HCT116 (cell line): ENCODE results near the gene MUC6. TPM values are rescaled to one million over a fixed set of nuclear protein-coding genes. Genes with fewer than 3 reads are reported as not detected.

Experiments
- ATAC-seq: fragments of 200-7000 bp; cut with Tn5 transposase; 2 replicates; pipeline ENCODE4 v1.9.1; 2020; ENCODE audit warnings: mild to moderate bottlenecking, moderate library complexity
- BruUV-seq: library from RNA; stranded (reverse); fragments of 400-500 nt; replicated peaks from 2 replicates; lab custom pipeline; 2021; lab: Mats Ljungman, UMichigan
- CTCF ChIA-PET: fragments of 300-600 bp; sonication (Branson Sonifier 250); formaldehyde crosslinking; loops from one replicate; lab custom pipeline; 2021; ENCODE audit warnings: antibody characterized with exemption; lab: Charles Lee
- POLR2A ChIA-PET: fragments of 300-600, 350-600 bp; sonication (Branson Sonifier 250); formaldehyde crosslinking; loops from one replicate; lab custom pipeline; 2021; ENCODE audit warnings: antibody characterized with exemption; lab: Charles Lee
- RAD21 ChIA-PET, 2 experiments: fragments of 300-600 bp; sonication (Branson Sonifier 250); formaldehyde crosslinking; loops; one replicate each; lab custom pipeline; 2023; ENCODE audit warnings: low total read pairs in 2 of 2; ENCODE audit not compliant: uncharacterized antibody in 2 of 2, unreplicated experiment in 2 of 2, low non-redundant PET in 1 of 2; lab: Charles Lee
- DNase-seq: peaks from one replicate; pipeline ENCODE4 v3.0.0-alpha.2; 2010; ENCODE audit warnings: low read depth, low spot score
- H2AFZ ChIP-seq: fragments of 200-600 bp; shearing (Covaris generic), sonication (generic); 2 replicates; pipeline ENCODE4 v1.6.1; 2017; ENCODE audit warnings: low read depth, mixed run types, mixed read lengths, antibody characterized with exemption, low read length; ENCODE audit not compliant: poor library complexity, severe bottlenecking
- H3K27ac ChIP-seq: 2 replicates; pipeline ENCODE4 v1.5.1; 2012; ENCODE audit warnings: low read depth, low read length
- H3K27me3 ChIP-seq: fragments of 200-600 bp; sonication (generic); 2 replicates; pipeline ENCODE4 v1.6.1; 2016; ENCODE audit warnings: mixed run types, low read length, mixed read lengths; ENCODE audit not compliant: insufficient read depth
- H3K36me3 ChIP-seq, 2 experiments: fragments of 200-500 bp in 1 of 2; fragments of 200-600 bp in 1 of 2; sonication (Bioruptor generic) in 1 of 2; sonication (generic) in 1 of 2; 2 replicates each; pipeline versions ENCODE4 v1.5.1 to v1.6.1; 2014 to 2016; ENCODE audit warnings: low read length in 2 of 2, inconsistent platforms in 1 of 2, mixed read lengths in 1 of 2, mixed run types in 1 of 2; ENCODE audit not compliant: insufficient read depth in 2 of 2, control insufficient read depth in 1 of 2
- H3K4me1 ChIP-seq, 2 experiments: fragments of 200-600 bp in 1 of 2; sonication (generic) in 1 of 2; 2 replicates each; pipeline versions ENCODE4 v1.5.1 to v1.6.1; 2012 to 2017; ENCODE audit warnings: low read length in 2 of 2, inconsistent platforms in 1 of 2, mild to moderate bottlenecking in 1 of 2, mixed read lengths in 1 of 2, mixed run types in 1 of 2, moderate library complexity in 1 of 2; ENCODE audit not compliant: insufficient read depth in 2 of 2, control insufficient read depth in 1 of 2
- H3K4me2 ChIP-seq: fragments of 200-600 bp; sonication (generic); 2 replicates; pipeline ENCODE4 v1.6.1; 2017; ENCODE audit warnings: mixed run types, low read length, mixed read lengths
- H3K4me3 ChIP-seq, 2 experiments: fragments of 200-600 bp in 1 of 2; sonication (generic) in 1 of 2; replicated peaks in 1 of 2; 2 replicates each; pipeline ENCODE4 v1.5.1; 2011 to 2016; ENCODE audit warnings: low read length in 2 of 2, control low read depth in 1 of 2, low read depth in 1 of 2, mild to moderate bottlenecking in 1 of 2, mixed read lengths in 1 of 2, mixed run types in 1 of 2
- H3K79me2 ChIP-seq: fragments of 200-600 bp; sonication (generic); 2 replicates; pipeline ENCODE4 v1.6.1; 2017; ENCODE audit warnings: mild to moderate bottlenecking, mixed run types, low read length, moderate library complexity, mixed read lengths; ENCODE audit not compliant: insufficient read depth
- H3K9ac ChIP-seq: fragments of 200-600 bp; sonication (generic); 2 replicates; pipeline ENCODE4 v1.6.1; 2016; ENCODE audit warnings: low read length, mixed read lengths
- H3K9me2 ChIP-seq: fragments of 200-600 bp; sonication (generic), shearing (Covaris generic); 2 replicates; pipeline ENCODE4 v1.6.1; 2017; ENCODE audit warnings: mixed run types, mild to moderate bottlenecking, moderate library complexity; ENCODE audit not compliant: insufficient read depth
- H3K9me3 ChIP-seq, 2 experiments: fragments of 200-500 bp in 1 of 2; fragments of 200-600 bp in 1 of 2; sonication (Bioruptor generic) in 1 of 2; sonication (generic) in 1 of 2; 2 replicates each; pipeline ENCODE4 v1.6.1; 2014 to 2017; ENCODE audit warnings: low read length in 2 of 2, mixed read lengths in 2 of 2, inconsistent platforms in 1 of 2, low read depth in 1 of 2, mild to moderate bottlenecking in 1 of 2, mixed run types in 1 of 2, moderate library complexity in 1 of 2; ENCODE audit not compliant: control insufficient read depth in 1 of 2, insufficient read depth in 1 of 2
- H4K20me1 ChIP-seq: fragments of 200-600 bp; sonication (generic), shearing (Covaris generic); 2 replicates; pipeline ENCODE4 v1.6.1; 2017; ENCODE audit warnings: mixed run types, mild to moderate bottlenecking, moderate library complexity; ENCODE audit not compliant: insufficient read depth
- ATF3 ChIP-seq: IDR thresholded peaks from 2 replicates; pipeline ENCODE4 v1.6.1; 2012
- MAX ChIP-seq: IDR thresholded peaks from 2 replicates; pipeline ENCODE4 v1.6.1; 2012
- POLR2A ChIP-seq: IDR thresholded peaks from 2 replicates; pipeline ENCODE4 v1.7.0; 2011; ENCODE audit warnings: borderline replicate concordance; ENCODE audit not compliant: insufficient read depth, insufficient read length; ENCODE audit errors: extremely low read depth
- SRF ChIP-seq: IDR thresholded peaks from 2 replicates; pipeline ENCODE4 v1.6.1; 2012; ENCODE audit warnings: low read depth
- TCF7L2 ChIP-seq: IDR thresholded peaks from 2 replicates; pipeline ENCODE4 v1.7.0; 2011; ENCODE audit warnings: borderline replicate concordance, inconsistent platforms; ENCODE audit not compliant: insufficient read depth, insufficient read length; ENCODE audit errors: extremely low read depth
- ZBTB33 ChIP-seq: IDR thresholded peaks from 2 replicates; pipeline ENCODE4 v1.6.1; 2011; ENCODE audit warnings: mild to moderate bottlenecking, low read length, moderate library complexity; ENCODE audit not compliant: insufficient replicate concordance; ENCODE audit errors: extremely low read depth
- intact Hi-C: fragments of 100-400 bp; cut with micrococcal nuclease; formaldehyde crosslinking; loops from 2 replicates; pipeline ENCODE4 v1.10.0; 2022
- total RNA-seq: library from RNA; stranded (reverse); gene quantifications from one replicate; pipeline ENCODE4 v1.2.1, GENCODE V29; 2021; ENCODE audit not compliant: unreplicated experiment

Gene MUC6
- total RNA-seq, 1 experiment from 2014 or later = 0.02 TPM

- H3K4me1 ChIP-seq = peaks cover 13 to 30% of the 10 kb centered on the region in 2 experiments
- H3K9ac ChIP-seq = no peak overlapping the region
- POLR2A ChIA-PET = no interaction called here
- no peaks in the 10 kb centered on the region for H3K27me3 ChIP-seq
- no peak for TF ChIP-seq TCF7L2
- no peak overlapping the region for H3K4me3 ChIP-seq
- H3K36me3 ChIP-seq = no peaks in the 10 kb centered on the region
- H3K79me2 ChIP-seq = no peaks in the 10 kb centered on the region
- H3K9me3 ChIP-seq = peaks cover 0 to 7% of the 10 kb centered on the region in 2 experiments; a peak in 1 of 4 replicates
- H3K27ac ChIP-seq = no peak overlapping the region
- DNase-seq (no peak), ATAC-seq (no peak)
- intact Hi-C loops = loop anchor here (10.0 kb wide), 1 partner anchor 183 kb away; no protein-coding TSS in a partner anchor
- RAD21 ChIA-PET = no interaction called here
- H4K20me1 ChIP-seq = no peaks in the 10 kb centered on the region
- no peaks in the 10 kb centered on the region for H3K9me2 ChIP-seq
- no TSS peak for BruUV-seq
- CTCF ChIA-PET = no interaction called here
- H3K4me2 ChIP-seq = no peak overlapping the region
- no peak overlapping the region for H2AFZ ChIP-seq
Measured at GRCh38 chr11:1057806-1058205, 21.3 kb upstream of the MUC6 start.

GRCh38 chr11:1055990-1056771 lies 19.7 kb upstream of the MUC6 start:
- BruUV-seq = no TSS peak
- Histone ChIP-seq H3K9me2 (no peaks in the 10 kb centered on the region), H3K27ac (no peak overlapping the region), H2AFZ (no peak overlapping the region)
- TF ChIP-seq TCF7L2 = no peak
- TF ChIP-seq ATF3 = no peak
- TF ChIP-seq SRF = no peak
- TF ChIP-seq MAX = no peak
- TF ChIP-seq POLR2A = no peak
- TF ChIP-seq ZBTB33 = no peak
- TF ChIP-seq, all 23 proteins: peak for 0
- no peaks in the 10 kb centered on the region for H3K79me2 ChIP-seq
- peaks cover 9 to 31% of the 10 kb centered on the region in 2 experiments for H3K4me1 ChIP-seq
- no peak overlapping the region for H3K4me2 ChIP-seq
- no peak overlapping the region for H3K4me3 ChIP-seq
- POLR2A ChIA-PET = no interaction called here
- CTCF ChIA-PET = no interaction called here
- ATAC-seq = no peak
- RAD21 ChIA-PET = no interaction called here
- intact Hi-C loops = loop anchor here (10.0 kb wide), 1 partner anchor 181 kb away; no protein-coding TSS in a partner anchor
- no peak for DNase-seq
- no peaks in the 10 kb centered on the region for H4K20me1 ChIP-seq
- no peaks in the 10 kb centered on the region for H3K36me3 ChIP-seq
- no peaks in the 10 kb centered on the region for H3K9me3 ChIP-seq
- H3K27me3 ChIP-seq = no peaks in the 10 kb centered on the region
- H3K9ac ChIP-seq = no peak overlapping the region
